HG03025 (cell line): ENCODE measurements around the gene SPATA24.
A peak's percentile ranks its signal among the peaks of the same experiment; 100 is the strongest.
"Not testable (repeated sequence)": the region's sequence is repeated elsewhere in the genome, so short reads cannot be mapped to it uniquely, and the experiment has no call there.

Source experiments
- ATAC-seq: cut with Tn5 transposase; IDR thresholded peaks from one replicate; pipeline ENCODE4 v1.9.1; 2021; ENCODE audit warnings: mild to moderate bottlenecking, moderate library complexity; ENCODE audit not compliant: unreplicated experiment, low FRiP score

The SPATA24 gene

GRCh38 chr5:139403787-139404483 is at the start of gene SPATA24:
Gene SPATA24 (minus strand): TSS chr5:139404089. CDS start chr5:139404060, 29 bp downstream.
- peak; percentile 76 for ATAC-seq

GRCh38 chr5:139451878-139452660 is 48.2 kb upstream of the SPATA24 start:
- no peak for ATAC-seq

GRCh38 chr5:139451176-139451575 is 47.3 kb upstream of the SPATA24 start:
- ATAC-seq, result no peak

DNA sequence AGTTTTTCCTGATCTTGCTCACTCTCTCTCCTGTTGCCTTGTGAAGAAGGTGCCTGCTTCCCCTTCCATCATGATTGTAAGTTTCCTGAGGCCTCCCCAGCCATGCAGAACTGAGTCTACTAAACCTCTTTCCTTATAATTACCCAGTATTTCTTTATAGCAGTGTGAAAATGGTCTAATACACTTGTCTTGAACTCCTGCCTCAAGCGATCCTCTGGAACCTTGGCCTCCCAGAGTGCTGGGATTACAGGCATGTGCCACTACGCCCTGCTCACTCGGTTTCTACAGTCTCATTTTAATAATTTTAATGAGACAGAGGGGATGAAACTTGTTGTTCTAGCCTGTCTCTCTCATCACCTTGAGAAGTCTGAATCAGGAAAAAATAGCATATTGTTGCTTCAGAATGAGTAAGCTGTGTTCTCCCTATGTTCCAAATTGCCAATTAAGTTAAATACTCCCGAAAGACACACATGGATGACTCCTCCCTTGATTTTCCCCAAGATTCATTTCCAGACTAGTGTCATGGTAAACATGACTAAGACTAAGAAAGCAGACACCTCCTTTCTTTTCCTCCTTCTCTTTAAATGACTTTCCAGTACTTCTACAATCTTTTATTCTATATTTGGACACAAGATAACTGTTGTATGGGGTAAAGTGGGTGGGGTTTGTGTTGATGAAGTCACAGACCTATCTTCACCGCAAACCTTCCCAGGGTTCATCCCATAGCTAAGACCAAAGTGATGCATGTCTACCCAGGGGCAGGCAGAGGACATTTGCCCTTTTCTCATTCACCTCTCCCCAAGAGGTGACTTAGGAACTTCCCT is 43.3 kb upstream of the SPATA24 start:
- ATAC-seq, result no peak

GRCh38 chr5:139445325-139446170 is 41.7 kb upstream of the SPATA24 start:
- ATAC-seq, result no peak

- no peak for ATAC-seq
These were observed 40.1 kb upstream of the SPATA24 start for GRCh38 chr5:139443831-139444453.

GRCh38 chr5:139440416-139440815 is 36.5 kb upstream of the SPATA24 start:
- ATAC-seq, result not testable (repeated sequence)

GRCh38 chr5:139439013-139439903 is 35.4 kb upstream of the SPATA24 start, which contains the start of gene DNAJC18:
Gene DNAJC18 (minus strand): TSS chr5:139439525. CDS start chr5:139439445, 80 bp downstream.
- peak; percentile 92 for ATAC-seq

- ATAC-seq, result no peak
These were observed 34.8 kb upstream of the SPATA24 start for GRCh38 chr5:139438707-139439012.

DNA sequence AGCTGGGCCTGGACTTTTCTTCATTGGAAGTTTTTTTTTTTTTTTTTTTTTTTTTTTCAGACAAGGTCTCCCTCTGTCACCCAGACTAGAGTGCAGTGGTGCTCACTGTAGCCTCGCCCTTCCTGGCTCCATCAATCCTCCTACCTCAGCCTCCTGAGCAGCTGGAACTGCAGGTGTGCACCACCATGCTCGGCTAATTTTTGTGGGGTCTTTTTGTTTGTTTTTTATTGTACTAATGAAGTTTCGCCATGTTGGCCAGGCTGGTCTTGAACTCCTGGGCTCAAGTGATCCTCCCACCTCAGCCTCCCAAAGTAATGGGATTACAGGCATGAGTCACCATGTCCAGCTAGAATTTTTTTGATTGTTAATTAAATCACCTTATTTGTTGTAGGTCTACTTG is 31.8 kb upstream of the SPATA24 start:
- ATAC-seq, result no peak

DNA sequence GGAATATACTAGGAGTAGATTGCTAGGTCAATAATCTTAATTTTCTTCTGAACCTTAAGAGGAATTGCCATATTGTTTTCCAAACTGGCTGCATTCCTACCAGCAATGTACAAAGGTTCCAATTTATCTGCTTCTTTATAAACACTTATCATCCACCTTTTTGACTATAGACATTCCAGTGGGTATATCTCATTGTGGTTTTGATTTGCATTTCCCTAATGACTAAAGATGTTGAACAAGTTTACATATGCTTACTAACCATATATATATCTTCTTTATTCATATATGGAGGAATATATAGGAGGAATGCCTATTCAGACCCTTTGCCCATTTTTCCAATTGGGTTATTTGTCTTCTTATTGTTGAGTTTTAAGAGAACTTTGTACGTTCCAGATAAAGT is 27.8 kb upstream of the SPATA24 start:
- ATAC-seq, result no peak

DNA sequence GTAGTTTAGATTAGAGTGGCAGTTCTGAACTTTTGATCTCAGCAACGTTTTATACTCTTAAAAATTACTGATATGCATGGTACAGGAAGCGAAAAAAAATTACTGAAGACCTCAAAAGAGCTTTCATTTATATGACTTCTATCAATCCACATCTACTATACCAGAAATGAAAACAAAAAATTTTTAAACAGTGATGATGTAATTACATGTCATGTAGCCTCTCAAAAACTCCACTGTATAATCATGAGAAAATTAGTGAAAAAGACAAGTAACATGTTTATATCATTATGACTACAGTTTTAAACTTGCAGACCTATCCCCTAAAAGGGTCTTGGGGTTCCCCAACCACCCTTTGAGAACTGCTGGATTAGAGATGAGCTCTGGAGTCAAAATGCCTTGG is 26.1 kb upstream of the SPATA24 start:
- ATAC-seq, result no peak

GRCh38 chr5:139426203-139426885 is 22.5 kb upstream of the SPATA24 start:
- ATAC-seq, result no peak

DNA sequence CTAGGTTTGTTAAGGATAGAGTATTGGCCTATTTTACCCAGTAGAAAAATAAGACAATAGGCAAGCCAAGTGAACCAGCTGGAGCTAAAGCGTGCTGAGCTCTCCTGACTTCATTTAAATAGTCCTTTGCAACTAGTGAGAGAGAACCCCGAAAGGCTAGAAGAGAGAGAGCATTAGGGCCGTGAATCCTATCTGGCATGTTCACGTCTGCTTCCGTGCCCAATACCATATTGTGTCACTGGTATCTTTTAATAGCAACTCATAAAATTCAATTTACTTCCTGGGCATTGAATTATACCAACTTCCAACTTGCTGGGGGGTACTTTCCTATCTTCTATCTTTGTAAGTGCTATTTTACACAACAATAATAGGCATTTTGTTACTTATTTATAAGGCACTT is 21.6 kb upstream of the SPATA24 start:
- no peak for ATAC-seq

DNA sequence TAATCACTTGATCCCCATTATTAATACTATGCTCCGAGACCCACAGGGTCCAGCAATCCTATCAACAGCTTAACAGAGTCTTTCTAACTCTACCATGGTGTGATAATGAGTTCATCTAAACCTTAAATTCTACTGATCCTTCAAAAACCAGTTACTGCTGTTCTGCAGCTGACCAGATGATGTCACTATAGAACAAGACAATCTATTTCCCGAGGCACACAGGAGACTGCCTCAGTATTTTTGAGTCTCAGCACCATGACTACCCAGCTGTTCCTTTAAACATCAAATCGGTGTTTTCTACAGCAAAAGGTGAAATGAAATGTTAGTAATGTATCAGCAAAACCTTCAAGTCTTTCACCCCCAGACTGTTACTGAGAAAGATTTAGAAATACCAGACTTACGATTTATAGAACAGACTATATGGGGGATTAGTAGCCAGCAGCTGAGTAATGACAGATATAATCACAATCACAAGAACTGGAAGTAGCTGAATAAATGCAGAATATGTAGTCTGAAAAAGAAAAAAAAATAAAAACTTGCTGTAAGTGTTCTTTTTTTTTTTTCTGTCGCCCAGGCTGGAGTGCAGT is 18.5 kb upstream of the SPATA24 start:
- no peak for ATAC-seq

- ATAC-seq, result no peak
These were observed 15.6 kb upstream of the SPATA24 start for GRCh38 chr5:139419226-139420192.

GRCh38 chr5:139418793-139419192 is 14.9 kb upstream of the SPATA24 start:
- no peak for ATAC-seq
